ENCODE data around the gene PDCD7. TPM values are rescaled to one million over a fixed set of nuclear protein-coding genes. Genes with fewer than 3 reads are reported as not detected.
A peak's percentile ranks its signal among the peaks of the same experiment; 100 is the strongest.

Gene PDCD7
- total and polyA plus RNA-seq, 3 donors from 2014 or later = 39.7 to 76.1 (median 66.8) TPM

- Histone ChIP-seq H3K4me3 (peak overlapping the region in 1 of 2 donors; percentile 75), H3K4me1 (peaks cover 62% of the 10 kb centered on the region), H3K27ac (peak overlapping the region; percentile 86 to 88), H3K9me3 (no peaks in the 10 kb centered on the region), H3K36me3 (ENCODE audit: low read depth, missing control alignments) (no peaks in the 10 kb centered on the region), H3K27me3 (no peaks in the 10 kb centered on the region)
- whole genome bisulfite sequencing, 2 donors = 42 to 51% methylated on average over 3 of the region's 3 CpGs
- intact Hi-C loops (cut with DNase I; ENCODE audit: low total_unique reads) = no loop called here
- no peak for DNase-seq
- TF ChIP-seq POLR2A (IDR thresholded peaks at IDR 0.05) = no peak
- TF ChIP-seq CTCF (IDR thresholded peaks at IDR 0.05) = no peak
Measured at GRCh38 chr15:65068403-65068788, 65.2 kb downstream of the PDCD7 start.

- 1 to 12% methylated on average over 15 to 62 of the region's 66 CpGs for WGBS, 2 donors
Measured at GRCh38 chr15:65067645-65068402, 65.8 kb downstream of the PDCD7 start, which contains the start of gene RASL12. Gene RASL12 (minus strand): TSS chr15:65067991. CDS start chr15:65067835, 156 bp downstream.

More at GRCh38 chr15:65067645-65068402, 65.8 kb downstream of the PDCD7 start, which contains the start of gene RASL12:
- Histone ChIP-seq H3K27me3 (no peaks in the 10 kb centered on the region), H3K4me3 (peak within 1 kb of the TSS; percentile 57 to 75), H3K27ac (peak within 1 kb of the TSS; percentile 86 to 88), H3K4me1 (peaks cover 66% of the 10 kb centered on the region), H3K9me3 (no peaks in the 10 kb centered on the region), H3K36me3 (ENCODE audit: low read depth, missing control alignments) (no peaks in the 10 kb centered on the region)
- TF ChIP-seq POLR2A (IDR thresholded peaks at IDR 0.05) = no peak
- no peak for TF ChIP-seq CTCF (IDR thresholded peaks at IDR 0.05)
- DNase-seq = no peak
- intact Hi-C loops (cut with DNase I; ENCODE audit: low total_unique reads) = no loop called here

Small RNA genes lying within 50 kb of the gene (small RNA-seq; reads per million reads assigned to genes)
- 0 reads per million in 2 donors for gene AC013553.1

Other genes with a start within 250 kb of the PDCD7 start
- 10 to 100 TPM; 31.8 to 34.9 TPM for gene ANKDD1A, start 221.9 kb downstream of the PDCD7 start, total RNA-seq
- 11.1 TPM for gene ANKDD1A, start 221.9 kb downstream of the PDCD7 start, polyA plus RNA-seq (ENCODE audit: insufficient read depth, low read depth, low replicate concordance)
- 10 to 100 TPM; 85.5 to 98.8 TPM for gene SPG21, start 143.9 kb downstream of the PDCD7 start, total RNA-seq
- gene SPG21, start 143.9 kb downstream of the PDCD7 start, polyA plus RNA-seq (ENCODE audit: insufficient read depth, low read depth, low replicate concordance) = 76.2 TPM
- gene MTFMT, start 104.2 kb downstream of the PDCD7 start, total RNA-seq = 10 to 100 TPM; 33.9 to 34.4 TPM
- gene MTFMT, start 104.2 kb downstream of the PDCD7 start, polyA plus RNA-seq (ENCODE audit: insufficient read depth, low read depth, low replicate concordance) = 12.1 TPM
- gene SLC51B, start 88.4 kb downstream of the PDCD7 start, total RNA-seq = 1 to 10 TPM; 1.1 to 3.8 TPM
- gene SLC51B, start 88.4 kb downstream of the PDCD7 start, polyA plus RNA-seq (ENCODE audit: insufficient read depth, low read depth, low replicate concordance) = 13.6 TPM
- 10 to 100 TPM; 64.7 to 75.2 TPM for gene RASL12, start 65.8 kb downstream of the PDCD7 start, total RNA-seq
- gene RASL12, start 65.8 kb downstream of the PDCD7 start, polyA plus RNA-seq (ENCODE audit: insufficient read depth, low read depth, low replicate concordance) = 43.9 TPM
- 1 to 10 TPM; 2.4 to 3.4 TPM for gene KBTBD13, start 57.1 kb downstream of the PDCD7 start, total RNA-seq
- gene KBTBD13, start 57.1 kb downstream of the PDCD7 start, polyA plus RNA-seq (ENCODE audit: insufficient read depth, low read depth, low replicate concordance) = 1.2 TPM
- 10 to 100 TPM; 11.3 to 12.1 TPM for gene UBAP1L, start 18.6 kb downstream of the PDCD7 start, total RNA-seq
- 3.7 TPM for gene UBAP1L, start 18.6 kb downstream of the PDCD7 start, polyA plus RNA-seq (ENCODE audit: insufficient read depth, low read depth, low replicate concordance)
- 10 to 100 TPM; 60.4 to 89.4 TPM for gene CLPX, start 51.5 kb upstream of the PDCD7 start, total RNA-seq
- 75.8 TPM for gene CLPX, start 51.5 kb upstream of the PDCD7 start, polyA plus RNA-seq (ENCODE audit: insufficient read depth, low read depth, low replicate concordance)
- gene CILP, start 77.7 kb upstream of the PDCD7 start, total RNA-seq = 10 to 100 TPM in 1 of 2 donors, 1 to 10 TPM in 1; 8.0 to 27.1 TPM
- 48.6 TPM for gene CILP, start 77.7 kb upstream of the PDCD7 start, polyA plus RNA-seq (ENCODE audit: insufficient read depth, low read depth, low replicate concordance)
- 10 to 100 TPM; 24.3 to 30.9 TPM for gene PARP16, start 153.1 kb upstream of the PDCD7 start, total RNA-seq
- 12.3 TPM for gene PARP16, start 153.1 kb upstream of the PDCD7 start, polyA plus RNA-seq (ENCODE audit: insufficient read depth, low read depth, low replicate concordance)
- not detected for gene RNU5A-1, start 162.2 kb upstream of the PDCD7 start, total RNA-seq
- not detected for gene RNU5A-1, start 162.2 kb upstream of the PDCD7 start, polyA plus RNA-seq (ENCODE audit: insufficient read depth, low read depth, low replicate concordance)
- gene RNU5B-1, start 170.9 kb upstream of the PDCD7 start, total RNA-seq = not detected
- not detected for gene RNU5B-1, start 170.9 kb upstream of the PDCD7 start, polyA plus RNA-seq (ENCODE audit: insufficient read depth, low read depth, low replicate concordance)
- 1 to 10 TPM; 6.5 TPM for gene IGDCC3, start 244.2 kb upstream of the PDCD7 start, total RNA-seq
- 5.8 TPM for gene IGDCC3, start 244.2 kb upstream of the PDCD7 start, polyA plus RNA-seq (ENCODE audit: insufficient read depth, low read depth, low replicate concordance)

All from testis (tissue), 3 donors.